HS-27A (cell line): ENCODE data around the gene GNG12.
A peak's percentile ranks its signal among the peaks of the same experiment; 100 is the strongest.

Experiments used
- DNase-seq: peaks from one replicate; pipeline ENCODE4 v3.0.0-alpha.2; 2012; ENCODE audit warnings: low read depth, missing footprints

The GNG12 gene

GRCh38 chr1:67785847-67786753, 47.2 kb downstream of the GNG12 start:
- no peak for DNase-seq

GRCh38 chr1:67784545-67785186, 48.6 kb downstream of the GNG12 start:
- DNase-seq = no peak

- DNase-seq = no peak
These were observed 52.6 kb downstream of the GNG12 start for GRCh38 chr1:67780637-67781036.

GRCh38 chr1:67777440-67777839, 55.8 kb downstream of the GNG12 start:
- no peak for DNase-seq

- DNase-seq = no peak
These were observed 56.3 kb downstream of the GNG12 start for GRCh38 chr1:67777016-67777415.

GRCh38 chr1:67773462-67773861, 59.8 kb downstream of the GNG12 start:
- DNase-seq = no peak

- no peak for DNase-seq
These were observed 61.5 kb downstream of the GNG12 start for GRCh38 chr1:67771749-67772148.

- no peak for DNase-seq
These were observed 62.1 kb downstream of the GNG12 start for GRCh38 chr1:67771152-67771551.

GRCh38 chr1:67769633-67770256, 63.5 kb downstream of the GNG12 start:
- DNase-seq = no peak

GRCh38 chr1:67768480-67768879, 64.8 kb downstream of the GNG12 start:
- DNase-seq = no peak

- no peak for DNase-seq
These were observed 66.0 kb downstream of the GNG12 start for GRCh38 chr1:67767103-67767782.

GRCh38 chr1:67766141-67766978, 66.9 kb downstream of the GNG12 start:
- DNase-seq = peak; percentile 79

GRCh38 chr1:67764633-67765032, 68.6 kb downstream of the GNG12 start:
- no peak for DNase-seq

GRCh38 chr1:67761730-67762129, 71.5 kb downstream of the GNG12 start:
- no peak for DNase-seq

GRCh38 chr1:67761091-67761490, 72.2 kb downstream of the GNG12 start:
- no peak for DNase-seq

GRCh38 chr1:67760030-67760821, 73.0 kb downstream of the GNG12 start:
- peak; percentile 74 for DNase-seq

- DNase-seq = peak; percentile 64
These were observed 73.6 kb downstream of the GNG12 start for GRCh38 chr1:67759692-67760029.

- DNase-seq = no peak
These were observed 74.2 kb downstream of the GNG12 start for GRCh38 chr1:67759066-67759465.

- DNase-seq = no peak
These were observed 77.6 kb downstream of the GNG12 start for GRCh38 chr1:67755619-67756018.

GRCh38 chr1:67755160-67755559, 78.1 kb downstream of the GNG12 start:
- DNase-seq = no peak

GRCh38 chr1:67754526-67754920, 78.7 kb downstream of the GNG12 start:
- no peak for DNase-seq
